Right ventricle myocardium superior (tissue), 1 donor: ENCODE data around the gene CNTNAP5. TPM values are rescaled to one million over a fixed set of nuclear protein-coding genes. Genes with fewer than 3 reads are reported as not detected.

Source experiments
- ATAC-seq: fragments of 200-7000 bp; cut with Tn5 transposase; one replicate; pipeline ENCODE4 v1.9.1; 2020; ENCODE audit warnings: mild to moderate bottlenecking; ENCODE audit not compliant: poor library complexity
- DNase-seq: peaks from one replicate; pipeline ENCODE4 v3.0.0-alpha.2; 2020
- intact Hi-C: fragments of 100-400 bp; cut with DNase I; formaldehyde crosslinking; loops from one replicate; pipeline ENCODE4 v1.11.2; 2022
- total RNA-seq: library from RNA; stranded (reverse); fragmentation: NEBNext Ultra II Directional; extraction: Animal tissue kit (Norgen Biotek cat#: 25700); gene quantifications from one replicate; pipeline ENCODE4 v1.2.1, GENCODE V29; 2021
- donor health status: DM: no; HTN: yes; CAD: no; lungs with severe emphysema.

The CNTNAP5 gene
- total RNA-seq, 1 donor from 2014 or later: not detected

DNA sequence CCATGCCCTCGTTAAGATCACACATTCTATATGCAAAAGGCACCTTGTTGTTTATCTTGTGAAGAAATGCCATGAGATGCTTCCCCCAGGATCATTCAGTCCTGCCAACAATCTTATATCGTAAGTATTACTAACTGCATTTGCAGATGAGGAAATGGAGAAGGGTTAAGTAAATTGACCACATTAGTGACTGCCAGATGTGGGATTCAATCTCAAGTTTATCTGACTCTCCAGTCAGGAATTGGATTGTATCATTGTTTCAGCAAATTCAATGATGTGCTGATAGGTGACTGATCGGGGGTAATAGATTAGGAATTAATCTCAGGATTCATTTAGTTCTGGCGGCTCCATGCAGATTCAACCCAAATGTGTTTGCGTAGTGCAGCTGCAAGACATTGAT, 106.2 kb downstream of the CNTNAP5 start:
- no peak for DNase-seq
- no peak for ATAC-seq
- intact Hi-C loops: no loop called here

DNA sequence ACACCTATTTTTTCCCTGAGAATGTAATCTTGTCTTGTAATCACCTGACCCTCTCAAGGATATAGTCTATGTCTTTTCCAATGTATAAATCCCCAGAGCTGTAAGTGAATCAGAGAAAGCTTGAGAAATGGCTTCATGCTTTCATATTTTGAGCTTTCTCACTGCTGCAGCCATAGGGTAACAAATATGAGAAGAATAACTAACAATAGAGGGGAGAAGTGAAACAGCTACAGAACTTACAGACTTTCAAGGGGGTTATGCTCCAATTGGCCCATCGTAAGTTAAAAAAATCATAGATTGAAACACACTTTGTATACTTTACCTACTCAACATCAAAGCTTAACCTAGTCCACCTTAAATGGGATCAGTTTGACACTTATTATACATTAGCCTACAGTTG, 111.0 kb downstream of the CNTNAP5 start:
- DNase-seq (no peak), ATAC-seq (no peak)
- intact Hi-C loops: no loop called here

DNA sequence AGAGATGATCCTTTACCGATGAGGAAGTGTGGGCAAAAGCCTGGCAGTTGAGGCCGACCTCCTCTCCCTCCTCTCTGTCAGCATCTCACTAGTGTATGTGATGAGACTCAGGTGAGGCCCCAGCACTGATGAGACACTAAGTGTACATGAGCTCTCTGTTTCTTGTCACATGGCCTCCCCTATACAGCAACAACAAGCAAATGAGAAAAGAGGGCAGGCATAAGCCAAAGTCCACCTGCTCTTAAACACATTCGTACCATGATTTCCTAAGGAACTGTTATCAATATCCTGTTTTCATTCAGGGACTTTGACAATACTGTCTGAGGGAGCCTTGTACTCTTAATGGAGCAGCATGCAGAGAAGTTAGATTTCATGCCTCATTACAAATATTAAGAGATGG, 113.0 kb downstream of the CNTNAP5 start:
- ATAC-seq (no peak), DNase-seq (no peak)
- intact Hi-C loops: no loop called here

DNA sequence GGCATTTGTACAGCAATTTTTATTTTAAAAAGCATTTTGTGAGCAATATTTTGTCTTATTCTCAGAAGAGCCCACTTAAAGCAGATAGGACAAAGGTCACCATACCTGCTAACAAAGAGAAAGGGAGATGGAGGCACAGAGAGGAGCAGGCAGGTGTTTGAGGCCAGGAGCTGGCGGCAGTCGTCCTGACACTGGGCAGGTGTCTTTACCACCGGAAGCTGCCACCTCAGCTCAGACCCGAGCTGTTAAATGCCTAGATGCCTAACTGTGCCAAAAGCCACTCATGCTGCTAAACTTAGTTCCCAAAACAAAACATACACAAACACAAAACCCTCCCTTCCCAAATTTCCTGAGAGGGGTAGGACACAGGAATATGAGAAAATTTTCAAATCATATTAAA, 120.9 kb downstream of the CNTNAP5 start:
- DNase-seq: no peak
- no peak for ATAC-seq
- intact Hi-C loops: no loop called here

DNA sequence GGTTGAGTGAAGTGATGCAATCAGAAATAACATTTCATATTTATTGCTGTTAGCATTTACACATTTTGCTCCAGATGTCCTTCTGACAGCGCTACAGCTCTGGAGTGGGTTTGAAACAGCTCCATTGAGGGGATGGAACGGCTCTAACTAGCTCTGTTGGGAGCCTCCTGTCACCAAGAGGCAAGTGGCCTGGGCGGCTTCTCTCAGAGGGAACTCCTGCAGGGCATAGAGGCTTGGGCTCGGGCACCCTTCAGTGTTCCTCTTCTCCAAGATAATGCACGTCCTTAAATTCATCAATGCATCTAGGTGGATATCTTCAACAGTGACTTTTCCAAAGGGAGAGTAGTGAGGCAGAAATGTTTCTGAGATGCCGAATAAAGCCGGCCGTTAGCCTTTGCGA, 122.5 kb downstream of the CNTNAP5 start:
- no peak for ATAC-seq
- intact Hi-C loops: no loop called here
- DNase-seq: no peak

DNA sequence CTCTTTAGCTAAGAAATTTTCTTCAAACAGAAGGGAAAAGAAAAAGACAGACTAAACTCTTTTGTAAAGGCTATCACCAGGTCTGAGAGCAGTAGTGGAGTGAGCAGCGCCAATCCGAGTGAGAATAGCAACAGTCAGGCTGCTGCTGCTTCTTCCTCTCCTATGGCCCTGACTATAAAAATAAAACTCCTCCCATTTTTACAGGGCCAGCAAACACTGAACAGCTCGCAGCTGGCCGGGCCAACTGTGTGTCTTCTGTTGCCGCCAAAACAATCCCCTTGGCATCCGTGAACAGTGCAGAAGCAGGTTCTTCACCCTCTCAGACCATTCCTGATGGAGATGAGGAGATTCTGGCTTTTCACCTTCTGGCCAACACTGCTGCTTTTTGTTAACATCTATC, 124.5 kb downstream of the CNTNAP5 start:
- ATAC-seq (no peak), DNase-seq (no peak)
- intact Hi-C loops: no loop called here

DNA sequence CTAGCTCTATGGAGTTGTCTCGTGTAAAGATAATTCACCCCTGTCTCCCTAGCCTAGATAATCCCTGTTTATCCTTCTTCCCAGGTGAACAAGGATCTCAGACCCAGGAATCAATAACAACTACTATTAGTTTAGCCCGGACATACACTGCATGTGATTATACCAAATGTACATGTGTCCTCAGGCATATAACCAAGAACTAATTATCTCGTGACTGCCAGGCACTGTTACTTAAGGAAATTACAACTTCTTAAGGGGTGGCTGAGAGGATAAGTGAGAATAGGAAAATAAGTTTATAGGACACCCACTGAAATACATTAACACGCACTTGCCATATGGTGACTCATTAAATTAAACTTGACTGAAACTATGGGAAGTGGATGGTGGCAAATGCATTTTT, 126.6 kb downstream of the CNTNAP5 start:
- DNase-seq (no peak), ATAC-seq (no peak)
- intact Hi-C loops: no loop called here

DNA sequence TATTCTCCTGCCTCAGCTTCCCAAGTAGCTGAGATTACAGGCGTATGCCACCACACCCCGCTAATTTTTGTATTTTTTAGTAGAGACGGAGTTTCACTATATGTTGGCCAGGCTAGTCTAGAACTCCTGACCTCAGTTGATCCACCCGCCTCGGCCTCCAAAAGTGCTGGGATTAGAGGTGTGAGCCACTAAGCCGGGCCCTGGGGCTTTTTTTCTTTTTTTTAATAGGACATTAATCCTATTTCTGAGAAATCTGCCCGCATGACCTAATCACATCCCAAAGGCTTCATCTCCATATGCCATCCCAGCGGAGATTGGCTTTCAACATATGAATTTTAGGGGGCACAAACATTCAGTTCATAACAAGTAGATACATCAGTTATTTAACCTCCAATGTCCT, 128.6 kb downstream of the CNTNAP5 start:
- DNase-seq (no peak), ATAC-seq (no peak)
- intact Hi-C loops: no loop called here

DNA sequence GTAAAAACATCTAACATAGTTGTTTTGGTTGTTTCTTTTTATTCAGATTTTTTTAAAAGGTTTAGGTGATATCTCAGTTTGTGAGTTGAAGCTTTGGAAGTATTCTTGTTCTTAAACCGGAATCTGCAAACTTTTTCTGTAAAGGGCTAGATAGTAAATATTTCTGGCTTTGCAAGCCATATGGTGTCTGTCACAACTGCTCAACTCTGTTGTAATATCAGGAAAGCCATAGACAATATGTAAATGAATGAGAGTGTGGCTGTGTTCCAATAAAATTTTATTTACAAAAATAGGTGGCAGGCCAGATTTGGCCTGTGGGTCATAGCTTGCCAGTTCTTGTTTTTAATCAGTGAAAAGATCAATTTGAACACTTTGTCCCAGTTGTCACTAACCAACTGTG, 134.1 kb downstream of the CNTNAP5 start:
- intact Hi-C loops: no loop called here
- DNase-seq: no peak
- ATAC-seq: no peak

DNA sequence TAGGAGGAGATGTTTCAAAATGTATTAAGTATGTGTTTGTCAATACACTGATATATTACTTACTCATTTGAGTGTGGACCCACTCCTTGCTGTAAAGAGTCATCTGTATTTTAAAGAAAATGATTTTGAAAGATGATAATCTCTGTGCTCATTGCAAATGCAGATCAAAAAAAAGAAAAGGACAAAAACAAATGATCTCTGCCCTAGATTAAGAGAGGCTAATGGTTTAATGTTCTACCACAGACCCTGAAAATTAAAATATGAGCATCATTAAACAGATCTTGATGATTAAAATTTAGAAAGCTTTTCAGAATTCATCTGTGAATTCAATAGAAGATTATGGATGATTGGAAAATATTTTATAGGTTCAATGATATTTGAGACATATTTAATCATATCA, 136.5 kb downstream of the CNTNAP5 start:
- intact Hi-C loops: no loop called here
- DNase-seq (no peak), ATAC-seq (no peak)

DNA sequence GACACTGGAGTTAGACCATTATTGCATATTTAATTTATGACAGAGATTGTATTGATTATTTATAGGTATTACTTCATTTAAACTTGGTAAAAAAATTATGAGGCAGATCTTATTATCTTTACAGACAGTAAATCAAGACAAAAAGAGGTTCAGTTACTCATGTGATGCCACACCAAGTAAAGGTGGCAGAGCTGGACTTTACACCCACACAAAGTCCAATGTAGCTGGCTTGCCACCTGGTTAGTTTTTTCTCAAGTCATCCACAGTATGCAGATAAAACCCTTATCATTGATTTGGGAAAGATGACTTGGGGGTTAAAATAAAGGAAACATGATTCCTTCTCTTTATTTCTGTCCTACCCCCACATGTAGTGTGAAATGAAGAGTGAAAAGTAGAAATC, 137.2 kb downstream of the CNTNAP5 start:
- intact Hi-C loops: no loop called here
- DNase-seq (no peak), ATAC-seq (no peak)

DNA sequence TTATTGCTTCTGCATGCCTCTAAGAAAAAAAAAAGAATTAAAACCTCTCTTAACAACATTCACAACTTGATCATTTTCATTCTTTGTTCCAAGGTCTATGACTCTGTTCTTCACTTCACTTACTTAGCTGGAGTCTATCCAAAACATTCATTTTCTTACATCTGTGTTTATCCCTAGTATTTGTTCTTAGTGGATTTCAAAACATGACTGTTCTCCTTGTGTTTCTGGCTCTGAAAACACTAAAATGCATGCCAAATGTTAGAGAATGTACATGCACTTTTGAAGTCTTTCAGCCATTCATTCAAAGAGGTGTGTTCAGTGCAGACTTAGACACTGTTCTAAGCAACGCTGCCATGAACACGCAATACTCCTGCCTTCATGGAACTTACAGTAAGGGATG, 138.8 kb downstream of the CNTNAP5 start:
- DNase-seq (no peak), ATAC-seq (no peak)
- intact Hi-C loops: no loop called here

DNA sequence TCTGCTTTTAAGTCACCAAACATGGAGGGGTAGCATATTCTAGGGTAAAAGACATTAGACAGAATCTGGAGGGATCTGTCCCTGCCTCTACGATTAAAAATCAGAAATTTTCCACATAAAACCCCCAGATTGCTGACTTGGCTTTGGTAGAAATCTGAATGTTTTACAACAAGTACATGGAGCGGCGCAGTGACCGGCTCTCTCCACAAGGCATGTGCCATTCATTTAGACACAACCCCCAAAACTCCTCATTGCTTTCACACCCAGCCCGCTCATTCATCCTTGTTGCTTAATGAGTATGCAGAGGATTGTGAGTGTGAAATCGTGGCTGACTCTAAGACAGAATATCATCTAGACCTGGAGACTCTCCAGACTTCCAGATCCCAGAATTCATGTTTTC, 140.6 kb downstream of the CNTNAP5 start:
- ATAC-seq (no peak), DNase-seq (no peak)
- intact Hi-C loops: no loop called here

DNA sequence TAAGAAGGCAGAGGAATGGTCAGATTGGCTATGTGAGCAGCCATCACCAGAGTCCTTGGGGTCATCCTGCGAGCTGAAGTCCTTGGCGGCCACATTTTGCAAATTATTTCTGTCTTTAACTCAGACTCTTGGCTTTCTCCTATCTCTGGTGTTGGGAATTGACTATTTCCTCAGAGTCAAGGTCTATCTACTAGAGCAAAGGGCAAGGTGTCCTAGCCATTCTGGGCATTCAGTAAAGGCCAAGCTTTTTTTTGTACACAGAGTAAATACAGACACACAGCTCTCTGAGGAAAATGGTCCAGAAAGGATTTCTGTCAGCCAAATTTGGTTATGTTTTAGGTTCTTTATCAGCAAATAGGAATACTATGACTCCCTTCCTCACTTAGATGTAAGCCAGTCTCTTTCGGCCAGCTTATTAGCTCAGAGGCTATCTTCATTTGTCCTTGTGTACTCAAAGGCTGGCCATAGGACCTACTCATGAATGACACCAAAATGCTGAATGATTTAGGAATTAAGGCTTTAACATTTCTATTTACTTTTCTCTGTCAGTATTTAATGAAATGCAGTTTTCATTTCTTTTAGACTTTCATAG, 146.5 kb downstream of the CNTNAP5 start:
- ATAC-seq (no peak), DNase-seq (no peak)
- intact Hi-C loops: no loop called here

DNA sequence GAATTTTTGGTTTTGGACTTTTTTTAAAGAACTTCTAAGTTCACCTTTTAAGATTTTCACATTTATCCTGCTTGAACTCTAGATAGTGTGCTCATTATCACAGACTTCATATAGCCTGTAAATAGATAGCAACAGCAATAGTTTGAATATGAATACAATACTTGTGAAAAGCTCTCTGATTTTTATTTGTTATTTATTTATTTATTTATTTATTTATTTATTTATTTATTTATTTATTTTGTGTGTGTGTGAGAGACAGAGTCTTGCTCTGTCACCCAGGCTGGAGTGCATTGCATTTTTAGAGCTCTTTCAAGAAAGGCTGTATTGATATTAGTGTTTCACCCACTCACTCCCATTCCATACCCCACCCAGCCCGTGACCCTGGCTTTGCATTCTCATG, 153.6 kb downstream of the CNTNAP5 start:
- ATAC-seq (no peak), DNase-seq (no peak)
- intact Hi-C loops: no loop called here

DNA sequence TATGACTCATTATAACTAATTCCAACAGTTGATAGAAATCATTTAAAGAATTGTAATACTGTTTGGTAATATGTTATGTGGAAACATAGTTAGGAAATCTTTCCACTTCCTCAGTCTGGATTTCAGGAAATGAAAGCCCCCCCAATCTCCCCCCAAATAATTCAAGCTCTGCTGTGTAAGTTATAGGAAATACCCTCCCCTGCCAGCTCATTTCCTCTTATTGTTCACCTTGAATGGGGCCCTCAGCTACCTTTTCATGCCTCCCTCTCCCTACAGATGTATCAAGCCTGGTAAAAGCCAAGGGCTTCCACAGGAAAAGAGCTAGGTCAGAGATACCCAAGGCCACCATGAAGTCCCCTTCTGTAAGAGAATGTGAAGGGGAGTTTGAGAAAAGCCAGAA, 155.5 kb downstream of the CNTNAP5 start:
- DNase-seq (no peak), ATAC-seq (no peak)
- intact Hi-C loops: no loop called here

DNA sequence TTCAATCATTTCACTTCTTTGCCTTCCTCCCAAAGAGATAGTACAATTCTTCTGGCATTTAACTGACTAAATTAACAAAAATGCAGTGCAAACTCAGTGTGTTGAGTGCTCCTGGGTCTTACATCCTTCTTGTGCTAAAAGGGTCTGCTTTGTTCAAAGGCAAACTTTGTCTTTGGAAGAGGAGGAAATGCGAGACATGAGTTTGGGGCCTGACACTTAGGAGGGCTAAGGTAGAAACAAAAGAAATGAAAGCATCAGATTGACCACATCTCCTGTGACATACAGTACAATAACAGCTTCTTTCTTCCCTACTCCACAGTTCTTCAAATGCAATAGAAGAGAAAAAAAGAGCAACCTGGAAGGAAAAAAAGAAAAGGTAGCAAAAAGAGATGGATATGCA, 161.7 kb downstream of the CNTNAP5 start:
- intact Hi-C loops: no loop called here
- no peak for DNase-seq
- ATAC-seq: no peak

DNA sequence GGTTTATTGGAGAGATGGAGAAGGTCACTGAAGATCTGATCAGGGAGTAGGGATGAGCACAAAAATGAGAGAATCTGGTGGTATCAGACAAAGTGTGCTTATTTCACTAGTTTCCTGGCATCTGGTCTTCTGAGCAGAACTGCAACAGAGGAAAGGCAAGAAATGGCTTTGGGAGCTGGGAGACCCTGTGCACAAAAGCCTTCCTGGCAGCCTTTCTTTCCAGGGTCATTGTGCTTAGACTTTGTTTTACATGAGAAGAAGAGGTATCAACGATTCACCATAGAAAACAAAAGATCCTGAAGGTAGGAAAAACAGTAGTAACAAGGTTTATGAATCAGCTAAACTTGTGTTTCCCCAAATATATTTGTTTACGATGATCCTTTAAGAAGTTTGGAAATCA, 162.9 kb downstream of the CNTNAP5 start:
- ATAC-seq (no peak), DNase-seq (no peak)
- intact Hi-C loops: no loop called here

DNA sequence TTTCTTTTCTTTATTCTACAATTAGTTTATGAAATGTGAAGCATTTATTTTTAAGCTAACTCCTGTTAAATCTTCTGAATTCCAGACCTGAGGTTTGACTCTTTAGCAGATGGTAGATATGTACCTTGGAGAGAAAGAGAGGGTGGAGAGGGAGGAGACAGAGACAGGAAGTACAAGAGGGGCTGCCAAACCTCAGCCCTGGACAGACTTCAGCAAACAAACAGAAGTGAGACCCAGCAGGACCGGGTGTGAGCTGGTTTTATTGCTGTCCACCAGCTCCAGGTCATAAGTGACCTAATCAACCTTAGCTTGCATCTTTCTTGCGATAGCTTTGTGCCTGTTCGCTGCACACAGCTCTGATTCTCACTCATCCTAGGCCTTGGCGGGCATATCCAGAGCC, 168.6 kb downstream of the CNTNAP5 start:
- ATAC-seq (no peak), DNase-seq (no peak)
- intact Hi-C loops: no loop called here

DNA sequence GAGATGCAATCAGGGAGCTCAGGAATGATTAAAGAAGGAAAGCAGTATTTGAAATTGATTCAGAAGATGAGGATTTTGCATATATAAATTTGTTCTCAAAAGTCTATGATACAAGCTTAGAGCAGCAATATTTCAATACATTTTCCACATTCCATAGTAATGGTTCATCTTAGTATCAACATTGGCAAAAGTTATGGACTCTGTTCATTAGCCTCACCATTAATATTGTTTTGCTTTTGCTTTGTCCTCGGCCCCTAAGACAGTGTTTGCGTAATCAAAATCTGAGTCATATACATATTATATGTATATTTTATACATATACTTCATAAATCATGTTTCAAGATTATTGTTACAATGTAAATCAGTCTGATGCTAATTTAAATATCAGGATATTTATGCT, 176.6 kb downstream of the CNTNAP5 start:
- ATAC-seq: no peak
- intact Hi-C loops: no loop called here
- no peak for DNase-seq

DNA sequence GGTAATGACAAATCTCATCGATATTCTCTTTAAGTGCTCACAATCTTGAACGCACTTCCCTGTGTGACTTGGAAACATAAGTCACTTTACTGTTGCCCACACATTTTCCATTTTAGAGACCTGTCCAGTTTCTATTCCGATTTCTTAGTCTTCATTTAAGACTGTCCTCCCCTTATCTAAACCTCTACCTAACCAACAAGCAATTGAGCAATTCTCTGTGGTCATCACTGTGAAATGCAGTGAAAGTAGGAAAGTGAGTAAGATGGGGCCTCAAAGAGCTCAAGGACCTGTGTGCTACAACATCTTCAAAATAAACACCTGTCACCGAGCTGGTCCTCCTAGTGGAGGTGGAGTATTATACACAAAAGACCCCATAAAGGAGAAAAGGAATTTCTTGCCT, 184.4 kb downstream of the CNTNAP5 start:
- no peak for DNase-seq
- intact Hi-C loops: no loop called here
- no peak for ATAC-seq

DNA sequence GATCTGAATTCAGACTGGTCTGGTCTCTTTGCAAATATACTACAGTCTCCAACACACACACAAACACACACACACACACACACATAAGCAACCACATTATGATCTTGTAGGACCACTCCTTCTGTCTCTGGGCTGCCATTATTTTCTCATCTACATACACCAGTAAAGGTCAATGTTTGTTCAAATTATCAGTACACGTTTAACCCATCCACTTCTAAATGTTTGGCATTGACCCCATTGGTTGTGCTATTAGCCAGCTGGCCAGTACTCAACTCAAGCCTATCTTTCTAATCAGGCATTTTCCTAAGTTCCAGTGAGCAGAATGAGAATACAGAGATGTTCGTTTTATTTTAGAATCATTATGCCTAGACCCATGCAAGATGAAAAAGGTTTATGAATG, 186.4 kb downstream of the CNTNAP5 start:
- intact Hi-C loops: no loop called here
- ATAC-seq: no peak
- DNase-seq: no peak
